BLaER1 (cell line): ENCODE measurements around the gene LRMDA.

Experiments
- H3K27ac ChIP-seq: shearing (Covaris generic); formaldehyde crosslinking; 2 replicates; pipeline ENCODE4 v1.8.1; 2022
- H3K27me3 ChIP-seq: shearing (Covaris generic); formaldehyde crosslinking; 2 replicates; pipeline ENCODE4 v1.8.1; 2022
- H3K36me3 ChIP-seq: shearing (Covaris generic); formaldehyde crosslinking; 2 replicates; pipeline ENCODE4 v1.8.1; 2022
- H3K4me1 ChIP-seq: shearing (Covaris generic); formaldehyde crosslinking; 2 replicates; pipeline ENCODE4 v1.8.1; 2022
- H3K4me2 ChIP-seq: shearing (Covaris generic); formaldehyde crosslinking; 2 replicates; pipeline ENCODE4 v1.8.1; 2022
- H3K4me3 ChIP-seq: shearing (Covaris generic); formaldehyde crosslinking; 2 replicates; pipeline ENCODE4 v1.8.1; 2022
- H3K9ac ChIP-seq: shearing (Covaris generic); formaldehyde crosslinking; 2 replicates; pipeline ENCODE4 v1.8.1; 2022
- H3K9me3 ChIP-seq: shearing (Covaris generic); formaldehyde crosslinking; 2 replicates; pipeline ENCODE4 v1.8.1; 2022
- H4K20me1 ChIP-seq: shearing (Covaris generic); formaldehyde crosslinking; 2 replicates; pipeline ENCODE4 v1.8.1; 2022
- Cebpa-rat ChIP-seq: shearing (Covaris generic); IDR thresholded peaks from 2 replicates; pipeline ENCODE4 v1.8.1; 2022

LRMDA gene

GRCh38 chr10:76007667-76008181 is 576.3 kb downstream of the LRMDA start:
- H4K20me1 ChIP-seq: no peaks in the 10 kb centered on the region
- no peak for TF ChIP-seq Cebpa-rat
- no peaks in the 10 kb centered on the region for H3K9me3 ChIP-seq
- H3K4me2 ChIP-seq: no peak overlapping the region
- H3K36me3 ChIP-seq: no peaks in the 10 kb centered on the region
- H3K27me3 ChIP-seq: no peaks in the 10 kb centered on the region
- no peaks in the 10 kb centered on the region for H3K4me1 ChIP-seq
- no peak overlapping the region for H3K27ac ChIP-seq
- no peak overlapping the region for H3K9ac ChIP-seq
- no peak overlapping the region for H3K4me3 ChIP-seq

- H3K9me3 ChIP-seq: no peaks in the 10 kb centered on the region
- H3K36me3 ChIP-seq: no peaks in the 10 kb centered on the region
- no peak for TF ChIP-seq Cebpa-rat
- no peaks in the 10 kb centered on the region for H4K20me1 ChIP-seq
- H3K27ac ChIP-seq: no peak overlapping the region
- no peaks in the 10 kb centered on the region for H3K4me1 ChIP-seq
- no peak overlapping the region for H3K4me3 ChIP-seq
- no peak overlapping the region for H3K9ac ChIP-seq
- no peak overlapping the region for H3K4me2 ChIP-seq
- no peaks in the 10 kb centered on the region for H3K27me3 ChIP-seq
Measured at GRCh38 chr10:76009531-76009930, 578.1 kb downstream of the LRMDA start.

GRCh38 chr10:76010703-76011102 is 579.3 kb downstream of the LRMDA start:
- no peaks in the 10 kb centered on the region for H3K36me3 ChIP-seq
- H3K4me3 ChIP-seq: no peak overlapping the region
- no peak overlapping the region for H3K27ac ChIP-seq
- no peak for TF ChIP-seq Cebpa-rat
- no peak overlapping the region for H3K4me2 ChIP-seq
- no peak overlapping the region for H3K9ac ChIP-seq
- no peaks in the 10 kb centered on the region for H3K4me1 ChIP-seq
- H3K27me3 ChIP-seq: no peaks in the 10 kb centered on the region
- no peaks in the 10 kb centered on the region for H3K9me3 ChIP-seq
- no peaks in the 10 kb centered on the region for H4K20me1 ChIP-seq

- Histone ChIP-seq H3K4me1 (no peaks in the 10 kb centered on the region), H3K4me3 (no peak overlapping the region), H3K9ac (no peak overlapping the region), H3K27me3 (no peaks in the 10 kb centered on the region), H3K36me3 (no peaks in the 10 kb centered on the region), H4K20me1 (no peaks in the 10 kb centered on the region), H3K9me3 (no peaks in the 10 kb centered on the region), H3K4me2 (no peak overlapping the region), H3K27ac (no peak overlapping the region)
- TF ChIP-seq Cebpa-rat: no peak
Measured at GRCh38 chr10:76012716-76013327, 581.4 kb downstream of the LRMDA start.

- TF ChIP-seq Cebpa-rat: no peak
- no peaks in the 10 kb centered on the region for H3K9me3 ChIP-seq
- no peak overlapping the region for H3K27ac ChIP-seq
- no peak overlapping the region for H3K9ac ChIP-seq
- H3K4me2 ChIP-seq: no peak overlapping the region
- H3K4me1 ChIP-seq: no peaks in the 10 kb centered on the region
- no peaks in the 10 kb centered on the region for H3K36me3 ChIP-seq
- H3K27me3 ChIP-seq: no peaks in the 10 kb centered on the region
- H4K20me1 ChIP-seq: no peaks in the 10 kb centered on the region
- H3K4me3 ChIP-seq: no peak overlapping the region
Measured at GRCh38 chr10:76015245-76015644, 583.8 kb downstream of the LRMDA start.

- TF ChIP-seq Cebpa-rat: no peak
- Histone ChIP-seq H3K36me3 (no peaks in the 10 kb centered on the region), H4K20me1 (no peaks in the 10 kb centered on the region), H3K9ac (no peak overlapping the region), H3K4me2 (no peak overlapping the region), H3K4me1 (no peaks in the 10 kb centered on the region), H3K9me3 (no peaks in the 10 kb centered on the region), H3K27ac (no peak overlapping the region), H3K4me3 (no peak overlapping the region), H3K27me3 (no peaks in the 10 kb centered on the region)
Measured at GRCh38 chr10:76017026-76017732, 585.8 kb downstream of the LRMDA start.

GRCh38 chr10:76017733-76018433 is 586.5 kb downstream of the LRMDA start:
- no peaks in the 10 kb centered on the region for H3K9me3 ChIP-seq
- no peaks in the 10 kb centered on the region for H3K27me3 ChIP-seq
- H3K4me2 ChIP-seq: no peak overlapping the region
- no peak overlapping the region for H3K9ac ChIP-seq
- TF ChIP-seq Cebpa-rat: no peak
- H3K4me3 ChIP-seq: no peak overlapping the region
- H3K4me1 ChIP-seq: no peaks in the 10 kb centered on the region
- H3K36me3 ChIP-seq: no peaks in the 10 kb centered on the region
- no peak overlapping the region for H3K27ac ChIP-seq
- no peaks in the 10 kb centered on the region for H4K20me1 ChIP-seq

GRCh38 chr10:76020630-76021029 is 589.2 kb downstream of the LRMDA start:
- Histone ChIP-seq H4K20me1 (no peaks in the 10 kb centered on the region), H3K4me3 (no peak overlapping the region), H3K36me3 (no peaks in the 10 kb centered on the region), H3K4me2 (no peak overlapping the region), H3K9ac (no peak overlapping the region), H3K4me1 (no peaks in the 10 kb centered on the region), H3K27me3 (no peaks in the 10 kb centered on the region), H3K27ac (no peak overlapping the region), H3K9me3 (no peaks in the 10 kb centered on the region)
- TF ChIP-seq Cebpa-rat: no peak

- H3K4me1 ChIP-seq: no peaks in the 10 kb centered on the region
- no peak for TF ChIP-seq Cebpa-rat
- H3K4me2 ChIP-seq: no peak overlapping the region
- no peaks in the 10 kb centered on the region for H3K36me3 ChIP-seq
- H3K27ac ChIP-seq: no peak overlapping the region
- H3K9ac ChIP-seq: no peak overlapping the region
- H3K27me3 ChIP-seq: no peaks in the 10 kb centered on the region
- no peaks in the 10 kb centered on the region for H4K20me1 ChIP-seq
- H3K9me3 ChIP-seq: no peaks in the 10 kb centered on the region
- no peak overlapping the region for H3K4me3 ChIP-seq
Measured at GRCh38 chr10:76021398-76021797, 590.0 kb downstream of the LRMDA start.

- H3K27ac ChIP-seq: no peak overlapping the region
Measured at GRCh38 chr10:76022366-76022765, 590.9 kb downstream of the LRMDA start.

More at GRCh38 chr10:76022366-76022765, 590.9 kb downstream of the LRMDA start:
- Histone ChIP-seq H3K4me3 (no peak overlapping the region), H3K9me3 (no peaks in the 10 kb centered on the region), H3K9ac (no peak overlapping the region), H3K36me3 (no peaks in the 10 kb centered on the region), H3K27me3 (no peaks in the 10 kb centered on the region), H3K4me1 (no peaks in the 10 kb centered on the region), H3K4me2 (no peak overlapping the region), H4K20me1 (no peaks in the 10 kb centered on the region)
- TF ChIP-seq Cebpa-rat: no peak
